ENCODE data around the gene TPGS1.

Gene TPGS1

DNA sequence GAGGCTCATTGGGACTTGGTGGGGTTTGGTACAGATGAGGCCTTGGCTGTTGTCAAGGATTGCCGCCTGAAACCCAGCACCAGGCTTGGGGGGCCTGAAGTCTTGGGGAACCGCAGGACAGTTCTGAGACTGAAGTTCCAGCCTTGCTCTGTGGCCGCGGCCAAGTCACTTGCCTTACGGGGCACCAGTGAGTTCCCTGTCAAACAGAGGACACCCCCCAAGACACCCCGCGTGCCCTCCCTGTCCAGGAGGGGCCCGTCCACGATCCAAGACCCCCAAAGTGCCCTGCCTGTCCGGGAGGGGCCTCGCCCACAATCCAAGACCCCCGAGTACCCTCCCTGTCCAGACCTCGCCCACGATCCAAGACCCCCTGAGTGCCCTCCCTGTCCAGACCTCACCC is 26.8 kb downstream of the TPGS1 start:
- H3K4me3 ChIP-seq (ENCODE audit: low read depth, low read length) = peak overlapping the region; percentile 96
- no peak for DNase-seq (ENCODE audit: low read depth)

DNA sequence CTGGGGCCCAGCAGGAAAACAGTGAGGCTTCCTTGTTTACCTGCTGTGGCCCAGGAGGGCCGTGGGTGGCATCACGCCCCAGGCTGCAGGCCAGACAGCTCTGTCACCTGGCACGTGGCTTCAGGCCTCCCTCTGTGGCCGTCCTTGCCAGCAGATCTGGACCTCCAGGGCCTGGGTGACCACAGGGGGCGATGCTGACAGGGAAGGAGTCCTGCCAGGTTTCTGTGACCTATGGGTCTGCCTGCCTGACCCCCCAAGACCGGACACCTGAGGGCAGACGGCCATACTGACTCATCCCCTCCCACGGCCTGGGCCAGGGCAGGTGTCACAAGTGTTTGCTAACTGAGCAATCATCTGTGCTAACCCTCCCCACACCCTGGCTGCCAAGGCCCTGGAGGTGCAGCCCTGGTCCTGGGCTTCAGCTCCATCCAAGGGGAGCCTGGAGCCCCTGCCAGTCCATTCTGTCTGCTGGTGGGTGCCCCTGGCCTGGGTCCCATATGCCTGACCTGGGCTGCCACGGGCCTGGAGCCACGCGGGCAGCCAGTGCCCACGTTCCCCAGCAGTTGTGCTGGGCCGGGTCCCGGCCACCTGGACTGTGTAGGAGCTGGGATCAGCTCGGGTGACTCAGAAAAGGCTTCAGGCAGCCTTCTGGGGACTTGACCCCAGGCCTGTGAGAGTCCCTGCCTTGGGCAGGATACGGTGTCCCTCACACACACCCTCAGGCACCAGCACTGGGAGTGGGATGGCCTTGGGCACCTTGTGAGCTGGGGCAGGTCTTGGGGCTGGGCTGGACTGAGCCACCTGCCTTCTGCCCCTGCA is 27.9 kb downstream of the TPGS1 start:
- DNase-seq (ENCODE audit: low read depth) = no peak
- H3K4me3 ChIP-seq (ENCODE audit: low read depth, low read length) = no peak overlapping the region

DNA sequence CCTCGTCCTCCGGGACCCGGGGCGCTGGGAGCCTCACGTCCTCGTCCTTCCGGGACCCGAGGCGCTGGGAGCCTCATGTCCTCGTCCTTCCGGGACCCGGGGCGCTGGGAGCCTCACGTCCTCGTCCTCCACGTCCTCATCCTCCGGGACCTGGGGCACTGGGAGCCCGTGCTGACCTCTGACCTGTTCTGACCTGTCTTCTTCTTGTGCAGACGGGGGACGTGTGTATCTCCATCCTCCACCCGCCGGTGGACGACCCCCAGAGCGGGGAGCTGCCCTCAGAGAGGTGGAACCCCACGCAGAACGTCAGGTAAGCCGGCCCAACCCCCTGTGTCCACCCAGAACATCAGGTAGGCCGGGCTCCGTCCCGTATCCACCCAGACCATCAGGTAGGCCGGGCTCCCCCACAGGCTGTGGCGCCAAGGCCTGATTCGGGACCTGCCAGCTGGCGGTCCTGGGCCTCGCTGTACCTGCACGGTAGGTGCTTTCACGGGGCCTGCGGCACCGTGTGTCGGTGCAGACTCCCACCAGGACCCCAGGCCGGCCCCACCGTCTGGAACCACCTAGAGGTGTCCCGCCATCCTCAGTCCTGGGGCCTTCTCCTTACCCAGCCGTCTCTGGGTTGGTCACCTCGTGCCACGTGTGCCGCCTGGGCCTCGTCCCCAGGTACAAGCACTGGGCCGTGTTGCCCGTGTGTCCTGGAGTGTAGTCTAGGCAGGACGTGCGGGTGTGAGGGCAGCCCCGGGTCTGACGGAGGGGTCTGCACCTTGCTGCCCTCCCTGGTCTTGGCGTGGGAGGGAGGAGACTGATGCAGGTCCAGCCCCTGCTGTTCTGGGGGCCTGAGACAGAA is 29.0 kb downstream of the TPGS1 start:
- DNase-seq (ENCODE audit: low read depth) = no peak
- H3K4me3 ChIP-seq (ENCODE audit: low read depth, low read length) = no peak overlapping the region

DNA sequence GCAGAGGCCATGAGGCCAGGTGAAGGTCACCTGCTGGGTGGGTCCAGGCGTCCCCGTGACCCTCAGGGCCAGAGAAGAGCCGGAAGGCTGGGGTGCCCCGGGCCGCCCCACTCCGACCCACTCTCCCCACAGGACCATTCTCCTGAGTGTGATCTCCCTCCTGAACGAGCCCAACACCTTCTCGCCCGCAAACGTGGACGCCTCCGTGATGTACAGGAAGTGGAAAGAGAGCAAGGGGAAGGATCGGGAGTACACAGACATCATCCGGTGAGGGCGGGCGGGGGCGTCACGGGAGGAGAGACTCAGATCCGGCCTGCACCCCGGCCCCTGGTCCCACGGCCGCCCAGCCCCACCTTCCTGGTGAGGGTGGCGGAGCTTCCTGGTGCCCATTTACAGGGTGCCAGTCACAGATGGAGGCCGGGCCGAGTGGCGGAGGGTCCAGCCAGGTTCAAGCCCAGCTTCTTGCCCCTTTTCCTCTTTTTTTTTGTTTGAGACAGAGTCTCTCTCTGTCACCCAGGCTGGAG is 29.6 kb downstream of the TPGS1 start:
- DNase-seq (ENCODE audit: low read depth) = no peak
- no peak overlapping the region for H3K4me3 ChIP-seq (ENCODE audit: low read depth, low read length)

DNA sequence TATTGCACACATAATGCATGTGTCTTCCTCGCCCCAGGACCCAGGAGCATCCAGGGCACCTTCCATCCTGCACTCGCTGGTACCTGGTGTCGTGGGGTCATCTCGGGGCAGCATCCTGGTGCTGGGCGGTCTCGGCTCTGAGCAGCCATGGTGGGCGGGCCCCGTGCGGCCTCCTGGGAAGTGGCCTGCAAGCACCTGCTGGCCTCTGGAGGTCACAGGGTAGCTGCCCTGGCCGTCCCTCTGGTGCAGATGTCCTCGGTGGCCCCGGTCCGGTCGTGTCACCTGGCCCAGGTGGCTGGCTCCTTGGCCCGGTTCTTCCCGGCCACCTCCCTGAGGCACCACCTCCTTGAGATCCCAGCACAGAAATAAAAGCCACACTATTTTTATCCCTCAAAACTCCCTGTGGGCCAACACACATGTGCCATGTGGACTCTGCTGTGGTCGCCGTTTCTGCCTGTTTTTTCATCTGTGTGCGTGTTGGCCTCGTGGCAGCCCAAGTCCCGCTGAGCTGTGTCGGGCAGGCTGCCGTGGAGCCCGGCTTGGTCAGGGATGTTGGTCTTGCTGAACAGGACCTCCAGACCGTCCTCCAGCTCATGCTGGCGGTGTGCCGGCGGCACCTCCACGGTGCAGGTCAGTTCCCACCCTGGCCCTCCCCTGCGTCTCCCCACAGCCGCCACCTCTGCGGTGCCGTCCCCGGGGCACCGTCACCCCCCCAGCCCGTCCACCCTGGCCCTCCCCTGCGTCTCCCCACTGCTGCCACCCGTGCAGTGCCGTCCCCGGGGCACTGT is 31.5 kb downstream of the TPGS1 start:
- no peak overlapping the region for H3K4me3 ChIP-seq (ENCODE audit: low read depth, low read length)
- no peak for DNase-seq (ENCODE audit: low read depth)

DNA sequence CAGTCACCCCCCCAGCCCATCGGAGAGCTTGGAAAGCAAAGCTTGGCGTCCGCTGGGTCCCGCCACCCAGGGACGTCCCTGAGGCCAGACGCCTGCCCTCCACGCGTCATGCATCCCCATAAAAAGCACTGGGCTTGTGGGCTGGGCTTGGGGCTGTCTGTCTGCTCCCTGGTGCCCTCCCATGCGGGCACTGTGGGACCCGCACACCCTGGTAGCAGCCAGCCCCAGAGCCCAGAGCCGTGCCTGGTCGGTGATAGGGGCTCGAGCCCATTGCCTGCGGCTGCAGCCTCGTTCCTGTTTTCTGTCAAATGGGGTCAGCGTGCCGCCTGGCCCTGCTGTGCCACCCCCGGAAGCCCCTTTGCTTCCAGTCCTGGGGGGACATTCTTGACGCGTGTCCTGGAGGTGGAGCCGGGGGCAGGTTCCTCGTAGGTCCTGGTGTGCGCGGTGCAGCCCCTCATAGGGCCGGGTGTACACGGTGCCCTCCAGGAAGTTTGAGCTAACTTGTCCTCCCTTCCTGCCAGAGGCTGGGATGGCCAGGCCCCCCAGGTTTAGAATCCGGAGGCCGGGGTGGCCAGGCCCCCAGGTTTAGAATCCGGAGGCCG is 32.2 kb downstream of the TPGS1 start:
- H3K4me3 ChIP-seq (ENCODE audit: low read depth, low read length) = no peak overlapping the region
- no peak for DNase-seq (ENCODE audit: low read depth)

DNA sequence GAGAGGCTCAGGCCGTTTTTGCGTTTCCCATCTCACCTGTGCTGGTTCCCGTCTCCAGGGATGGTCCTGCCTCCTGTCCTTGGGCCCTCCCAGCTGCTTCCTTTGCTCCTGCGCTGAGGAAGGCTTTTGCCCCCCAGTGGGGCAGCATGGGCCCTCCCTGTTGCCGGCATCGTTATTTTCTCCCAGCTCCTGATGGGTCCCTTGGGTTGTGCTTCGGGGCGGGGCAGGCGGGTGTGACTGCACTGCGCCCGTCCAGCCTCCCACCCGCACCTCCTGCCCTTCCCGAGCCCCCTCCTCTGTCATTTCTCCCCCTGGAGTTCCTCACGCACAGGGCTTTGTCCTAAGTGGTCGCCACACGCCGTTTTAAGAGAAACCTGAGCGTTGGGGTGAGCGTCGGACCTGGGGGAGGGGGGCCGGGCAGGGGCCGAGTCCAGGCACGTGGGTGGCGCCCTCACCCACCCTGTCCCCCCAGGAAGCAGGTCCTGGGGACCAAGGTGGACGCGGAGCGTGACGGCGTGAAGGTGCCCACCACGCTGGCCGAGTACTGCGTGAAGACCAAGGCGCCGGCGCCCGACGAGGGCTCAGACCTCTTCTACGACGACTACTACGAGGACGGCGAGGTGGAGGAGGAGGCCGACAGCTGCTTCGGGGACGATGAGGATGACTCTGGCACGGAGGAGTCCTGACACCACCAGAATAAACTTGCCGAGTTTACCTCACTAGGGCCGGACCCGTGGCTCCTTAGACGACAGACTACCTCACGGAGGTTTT is 33.8 kb downstream of the TPGS1 start:
- no peak for DNase-seq (ENCODE audit: low read depth)

DNA sequence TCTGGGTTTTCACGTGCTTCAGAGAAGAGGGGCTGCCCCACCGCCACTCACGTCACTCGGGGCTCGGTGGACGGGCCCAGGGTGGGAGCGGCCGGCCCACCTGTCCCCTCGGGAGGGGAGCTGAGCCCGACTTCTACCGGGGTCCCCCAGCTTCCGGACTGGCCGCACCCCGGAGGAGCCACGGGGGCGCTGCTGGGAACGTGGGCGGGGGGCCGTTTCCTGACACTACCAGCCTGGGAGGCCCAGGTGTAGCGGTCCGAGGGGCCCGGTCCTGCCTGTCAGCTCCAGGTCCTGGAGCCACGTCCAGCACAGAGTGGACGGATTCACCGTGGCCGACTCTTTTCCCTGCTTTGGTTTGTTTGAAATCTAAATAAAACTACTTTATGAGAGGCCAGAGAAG is 34.4 kb downstream of the TPGS1 start:
- DNase-seq (ENCODE audit: low read depth) = no peak
- H3K4me3 ChIP-seq (ENCODE audit: low read depth, low read length) = no peak overlapping the region

More for the DNA sequence above, 33.8 kb downstream of the TPGS1 start:
- H3K4me3 ChIP-seq (ENCODE audit: low read depth, low read length) = no peak overlapping the region

DNA sequence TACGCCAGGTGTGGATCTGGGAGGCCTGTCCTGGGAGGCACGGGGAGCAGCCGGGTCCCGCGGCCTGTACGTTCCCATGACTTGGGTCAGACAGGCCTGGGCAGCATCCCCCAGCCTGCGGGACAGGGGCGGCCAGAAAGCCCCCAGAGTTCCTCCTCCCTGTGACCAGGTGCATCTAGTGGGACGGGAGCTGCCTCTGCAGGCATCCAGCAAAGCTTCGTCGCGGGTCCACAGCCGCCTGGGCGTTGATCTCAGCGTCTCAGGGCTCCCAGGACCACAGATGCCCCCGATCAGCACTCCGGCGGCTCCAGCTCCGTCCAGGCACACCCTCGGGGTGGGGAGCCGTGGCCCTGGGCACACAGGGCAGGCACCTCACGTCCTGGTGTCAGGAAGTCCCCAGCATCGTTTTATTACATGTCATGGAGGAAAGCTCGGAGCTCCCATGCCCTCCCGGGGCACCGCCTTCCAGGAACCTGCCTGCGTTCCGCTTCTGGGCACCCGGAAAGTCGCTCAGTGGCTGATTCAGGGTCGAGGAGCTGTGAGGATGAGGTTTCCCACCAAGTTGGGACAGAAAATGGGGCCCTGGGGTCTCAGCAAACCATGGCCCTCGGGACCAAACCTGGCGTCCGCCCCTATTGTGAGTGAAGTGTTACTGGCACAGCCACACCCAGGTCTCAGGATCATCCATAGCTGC is 35.0 kb downstream of the TPGS1 start:
- no peak for DNase-seq (ENCODE audit: low read depth)
- H3K4me3 ChIP-seq (ENCODE audit: low read depth, low read length) = no peak overlapping the region

DNA sequence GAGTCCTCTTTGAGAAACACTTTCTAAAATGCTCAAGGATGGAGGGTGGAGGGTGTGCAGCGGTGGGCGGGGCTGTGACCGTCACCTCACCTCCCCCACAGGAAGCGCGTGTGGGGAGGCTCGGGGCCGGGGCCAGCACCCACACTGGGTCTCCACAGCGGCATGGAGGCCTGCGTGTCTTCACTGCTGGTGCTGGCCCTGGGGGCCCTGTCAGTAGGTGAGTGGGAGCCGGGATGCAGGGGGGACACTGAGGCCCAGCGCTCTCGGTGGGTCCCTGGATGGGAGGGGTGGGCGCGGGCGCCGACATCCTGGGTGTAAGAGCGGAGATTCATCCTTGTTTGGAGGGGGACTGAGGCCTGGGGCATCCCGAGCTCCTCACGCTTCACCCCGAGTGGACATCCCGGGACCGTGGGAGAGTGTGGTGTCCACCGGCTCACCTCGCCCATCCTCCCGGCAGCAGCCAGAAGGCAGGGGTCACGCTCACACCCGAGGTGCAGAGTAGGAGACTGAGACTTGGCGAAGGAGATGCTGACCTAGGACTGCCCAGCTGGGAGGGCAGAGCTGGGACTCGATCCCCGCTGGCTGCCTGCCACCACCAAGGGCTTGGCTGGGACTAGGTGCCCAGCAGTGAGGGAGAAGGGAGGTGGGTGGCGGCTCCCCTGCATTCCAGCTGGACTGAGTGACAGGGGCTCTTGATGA is 36.8 kb downstream of the TPGS1 start, which contains the start of gene GZMM:
TSS of gene GZMM (plus strand) at position 144 of the 699 bp plus-strand sequence. CDS start at position 163, 19 bp downstream.
- no peak within 1 kb of the TSS for H3K4me3 ChIP-seq (ENCODE audit: low read depth, low read length)
- DNase-seq (ENCODE audit: low read depth) = no peak

DNA sequence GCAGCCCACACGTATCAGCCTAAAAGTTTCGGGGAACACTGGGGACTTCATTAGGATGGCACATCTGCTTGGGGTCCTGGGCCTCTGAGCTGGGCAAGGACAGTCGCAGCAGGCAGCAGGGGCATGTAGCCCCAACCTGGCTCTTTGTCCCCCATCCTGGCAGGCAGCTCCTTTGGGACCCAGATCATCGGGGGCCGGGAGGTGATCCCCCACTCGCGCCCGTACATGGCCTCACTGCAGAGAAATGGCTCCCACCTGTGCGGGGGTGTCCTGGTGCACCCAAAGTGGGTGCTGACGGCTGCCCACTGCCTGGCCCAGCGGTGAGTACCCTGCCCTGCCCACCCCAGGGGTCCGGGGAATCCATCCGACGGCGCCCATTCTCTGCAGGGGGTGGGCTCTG is 39.8 kb downstream of the TPGS1 start:
- no peak overlapping the region for H3K4me3 ChIP-seq (ENCODE audit: low read depth, low read length)
- no peak for DNase-seq (ENCODE audit: low read depth)

DNA sequence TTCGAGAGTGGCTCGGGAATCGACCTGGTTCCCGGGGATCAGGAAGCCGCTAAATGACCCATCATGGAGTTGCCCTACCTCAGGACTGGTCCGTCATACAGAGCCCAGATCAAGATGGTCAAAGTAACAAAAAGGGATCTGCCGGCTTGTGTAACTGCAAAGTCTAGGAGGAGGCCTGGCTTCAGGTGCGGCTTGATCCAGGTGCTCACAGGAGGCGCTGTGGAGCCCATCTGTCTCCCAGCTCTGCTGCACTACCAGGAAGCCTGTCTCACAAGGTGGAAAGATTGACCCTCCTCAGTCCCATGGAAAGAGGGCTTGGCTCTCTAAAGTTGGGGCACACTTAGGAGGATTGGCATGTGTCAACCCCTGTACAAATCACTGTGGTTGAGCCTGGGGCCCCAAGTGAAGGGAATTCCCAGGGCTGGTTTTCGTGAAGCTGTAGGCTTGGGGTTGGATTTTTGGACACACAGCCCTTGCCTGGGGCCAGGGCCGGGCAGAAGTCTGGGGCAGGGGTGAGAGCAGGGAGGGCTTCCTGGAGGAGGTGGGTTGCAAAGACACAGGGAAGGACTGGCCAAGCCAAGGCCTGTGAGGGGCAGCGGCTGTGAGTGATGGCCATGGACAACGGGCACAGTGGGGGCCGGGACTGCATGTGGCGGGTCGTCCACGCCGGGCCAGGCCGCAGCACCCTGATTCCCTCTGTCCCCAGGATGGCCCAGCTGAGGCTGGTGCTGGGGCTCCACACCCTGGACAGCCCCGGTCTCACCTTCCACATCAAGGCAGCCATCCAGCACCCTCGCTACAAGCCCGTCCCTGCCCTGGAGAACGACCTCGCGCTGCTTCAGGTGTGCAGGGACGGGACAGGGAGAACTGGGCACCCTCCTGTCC is 40.8 kb downstream of the TPGS1 start:
- DNase-seq (ENCODE audit: low read depth) = no peak
- no peak overlapping the region for H3K4me3 ChIP-seq (ENCODE audit: low read depth, low read length)

DNA sequence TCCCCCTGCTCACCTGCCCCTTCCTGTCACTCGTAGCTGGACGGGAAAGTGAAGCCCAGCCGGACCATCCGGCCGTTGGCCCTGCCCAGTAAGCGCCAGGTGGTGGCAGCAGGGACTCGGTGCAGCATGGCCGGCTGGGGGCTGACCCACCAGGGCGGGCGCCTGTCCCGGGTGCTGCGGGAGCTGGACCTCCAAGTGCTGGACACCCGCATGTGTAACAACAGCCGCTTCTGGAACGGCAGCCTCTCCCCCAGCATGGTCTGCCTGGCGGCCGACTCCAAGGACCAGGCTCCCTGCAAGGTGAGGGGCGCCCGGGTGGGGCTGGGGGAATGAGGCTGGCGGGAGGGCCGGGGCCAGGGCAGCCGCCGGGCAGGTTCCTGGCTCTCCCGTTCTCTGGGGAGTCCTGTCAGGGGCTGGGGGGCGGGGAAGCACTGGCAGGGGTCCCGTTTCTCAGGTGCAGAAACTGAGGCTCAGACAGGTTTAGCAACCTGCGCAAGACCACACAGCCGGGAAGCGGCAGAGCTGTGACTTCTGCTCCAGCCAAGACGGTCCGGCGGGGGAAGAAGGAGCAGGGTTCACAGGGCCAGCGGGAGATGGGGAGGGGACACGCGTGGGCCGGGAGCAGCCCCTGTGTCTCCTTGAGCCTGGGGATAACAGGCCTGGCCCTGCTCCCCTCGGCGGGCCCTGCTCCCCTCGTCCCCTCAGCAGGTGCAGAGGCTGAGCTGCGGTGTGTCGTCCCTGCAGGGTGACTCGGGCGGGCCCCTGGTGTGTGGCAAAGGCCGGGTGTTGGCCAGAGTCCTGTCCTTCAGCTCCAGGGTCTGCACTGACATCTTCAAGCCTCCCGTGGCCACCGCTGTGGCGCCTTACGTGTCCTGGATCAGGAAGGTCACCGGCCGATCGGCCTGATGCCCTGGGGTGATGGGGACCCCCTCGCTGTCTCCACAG is 41.9 kb downstream of the TPGS1 start:
- H3K4me3 ChIP-seq (ENCODE audit: low read depth, low read length) = no peak overlapping the region

DNA sequence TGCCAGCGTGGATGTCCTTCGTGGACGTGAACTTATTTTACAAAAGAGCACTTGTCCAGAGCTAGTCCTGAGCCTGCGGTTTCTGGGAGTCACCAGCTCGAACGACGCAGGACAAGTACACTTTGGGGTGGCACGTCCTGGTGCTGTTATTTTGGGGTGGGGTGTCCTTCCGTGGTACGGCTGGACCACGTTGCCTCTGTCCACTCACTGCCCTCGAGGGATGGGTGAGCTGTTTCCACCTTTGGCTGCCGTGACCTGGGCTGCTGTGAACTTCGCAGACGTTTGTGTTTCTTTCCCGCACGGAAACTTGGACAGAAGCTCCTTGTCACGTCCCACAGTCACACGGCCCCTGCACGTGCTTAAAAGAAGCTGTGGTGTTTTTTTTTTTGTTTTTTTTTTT is 47.5 kb downstream of the TPGS1 start:
- DNase-seq (ENCODE audit: low read depth) = no peak
- no peak overlapping the region for H3K4me3 ChIP-seq (ENCODE audit: low read depth, low read length)

More for the DNA sequence above, 41.9 kb downstream of the TPGS1 start:
- no peak for DNase-seq (ENCODE audit: low read depth)

DNA sequence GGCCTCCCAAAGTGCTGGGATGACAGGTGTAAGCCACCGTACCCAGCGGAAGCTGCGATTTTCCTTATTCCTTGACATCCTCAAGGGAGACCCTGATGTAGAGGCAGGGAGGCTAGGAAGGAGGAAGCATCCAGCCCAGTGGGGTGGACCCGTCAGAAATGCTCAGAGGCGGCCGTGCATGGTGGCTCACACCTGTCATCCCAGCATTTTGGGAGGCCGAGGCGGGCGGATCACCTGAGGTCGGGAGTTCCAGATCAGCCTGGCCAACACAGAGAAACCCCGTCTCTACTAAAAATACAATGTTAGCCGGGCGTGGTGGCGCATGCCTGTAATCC is 48.1 kb downstream of the TPGS1 start:
- H3K4me3 ChIP-seq (ENCODE audit: low read depth, low read length) = no peak overlapping the region
- no peak for DNase-seq (ENCODE audit: low read depth)

All from skeletal muscle cell (primary cell).